Lower leg skin (tissue), 3 donors: ENCODE measurements around the gene ATG7.

ENCODE experiments used
- CTCF ChIP-seq, 3 donors: fragments of 450-650 bp; IDR thresholded peaks; one replicate each; pipeline ENCODE4 v1.5.1; 2016; ENCODE audit warnings: antibody characterized with exemption in 3 of 3, mild to moderate bottlenecking in 3 of 3, moderate library complexity in 2 of 3
- POLR2A ChIP-seq, 2 donors: fragments of 450-650 bp; IDR thresholded peaks; one replicate each; pipeline ENCODE4 v1.6.1; 2016 to 2017; ENCODE audit warnings: antibody characterized with exemption in 2 of 2, mild to moderate bottlenecking in 1 of 2, moderate library complexity in 1 of 2

GRCh38 chr3:11477407-11477911 lies 205.3 kb downstream of the ATG7 start:
- TF ChIP-seq CTCF (IDR thresholded peaks at IDR 0.05) (no peak), POLR2A (IDR thresholded peaks at IDR 0.05) (no peak)
